PC-9 (cell line): Measurements from ENCODE around the gene RIMBP2.

Experiments used
- EZH2 ChIP-seq: fragments of 200-600 bp; sonication (generic); IDR thresholded peaks from 2 replicates; pipeline ENCODE4 v1.8.0; 2017; ENCODE audit warnings: antibody characterized with exemption, low read depth
- TF ChIP-seq, protein P1 (sequence below): fragments of 200-600 bp; sonication (generic); conservative IDR thresholded peaks from 2 replicates; pipeline ENCODE4 v1.6.1; 2017; ENCODE audit warnings: mixed run types, antibody characterized with exemption, mild to moderate bottlenecking, moderate library complexity

DNA sequence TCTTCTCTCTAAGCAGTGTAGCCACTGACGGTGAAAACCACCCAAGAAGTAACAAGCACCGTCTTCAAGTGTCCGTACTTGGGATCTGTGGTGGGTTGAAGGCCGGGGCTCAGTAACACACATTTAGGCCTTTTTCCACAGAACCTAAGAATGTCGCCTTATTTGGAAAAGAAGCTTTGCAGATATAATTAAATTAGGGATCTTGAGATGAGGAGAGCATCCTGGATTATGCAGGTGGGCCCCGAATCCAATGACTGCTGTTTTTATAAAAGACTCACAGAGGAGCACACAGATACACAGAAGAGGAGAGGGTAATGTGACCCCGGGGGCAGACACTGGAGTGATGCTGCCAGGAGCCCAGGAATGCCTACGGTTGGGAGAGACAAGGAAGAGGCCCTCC, 46.3 kb downstream of the RIMBP2 start:
- TF ChIP-seq, protein P1, sequence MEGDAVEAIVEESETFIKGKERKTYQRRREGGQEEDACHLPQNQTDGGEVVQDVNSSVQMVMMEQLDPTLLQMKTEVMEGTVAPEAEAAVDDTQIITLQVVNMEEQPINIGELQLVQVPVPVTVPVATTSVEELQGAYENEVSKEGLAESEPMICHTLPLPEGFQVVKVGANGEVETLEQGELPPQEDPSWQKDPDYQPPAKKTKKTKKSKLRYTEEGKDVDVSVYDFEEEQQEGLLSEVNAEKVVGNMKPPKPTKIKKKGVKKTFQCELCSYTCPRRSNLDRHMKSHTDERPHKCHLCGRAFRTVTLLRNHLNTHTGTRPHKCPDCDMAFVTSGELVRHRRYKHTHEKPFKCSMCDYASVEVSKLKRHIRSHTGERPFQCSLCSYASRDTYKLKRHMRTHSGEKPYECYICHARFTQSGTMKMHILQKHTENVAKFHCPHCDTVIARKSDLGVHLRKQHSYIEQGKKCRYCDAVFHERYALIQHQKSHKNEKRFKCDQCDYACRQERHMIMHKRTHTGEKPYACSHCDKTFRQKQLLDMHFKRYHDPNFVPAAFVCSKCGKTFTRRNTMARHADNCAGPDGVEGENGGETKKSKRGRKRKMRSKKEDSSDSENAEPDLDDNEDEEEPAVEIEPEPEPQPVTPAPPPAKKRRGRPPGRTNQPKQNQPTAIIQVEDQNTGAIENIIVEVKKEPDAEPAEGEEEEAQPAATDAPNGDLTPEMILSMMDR, result no peak
- TF ChIP-seq EZH2, result no peak
